CD14-positive monocyte (primary cell): Measurements from ENCODE around the gene CNIH3. TPM values are rescaled to one million over a fixed set of nuclear protein-coding genes. Genes with fewer than 3 reads are reported as not detected.

Experiments
- DNase-seq, 3 donors: peaks; one replicate each; pipeline ENCODE4 v3.0.0-alpha.2; 2011 to 2022
- H2AFZ ChIP-seq: 2 replicates; pipeline ENCODE4 v1.6.0; 2012; ENCODE audit warnings: mild to moderate bottlenecking, low read depth, low read length, inconsistent platforms; ENCODE audit not compliant: insufficient read depth, poor library complexity, severe bottlenecking
- H3K27ac ChIP-seq, 2 donors: 1 replicate in 1 of 2; 2 replicates in 1 of 2; pipeline ENCODE4 v1.5.1; 2012 to 2013; ENCODE audit warnings: low read length in 2 of 2, control low read depth in 1 of 2, inconsistent platforms in 1 of 2, low read depth in 1 of 2, mild to moderate bottlenecking in 1 of 2
- H3K27me3 ChIP-seq, 2 donors: one replicate each; pipeline versions ENCODE4 v1.6.0 to v1.6.1; 2011 to 2013; ENCODE audit warnings: low read length in 2 of 2; ENCODE audit not compliant: control insufficient read depth in 2 of 2, insufficient read depth in 2 of 2
- H3K36me3 ChIP-seq, 2 donors: replicated peaks in 1 of 2; 1 replicate in 1 of 2; 2 replicates in 1 of 2; pipeline versions ENCODE4 v1.5.1 to v1.6.1; 2012 to 2013; ENCODE audit warnings: low read length in 2 of 2, control low read depth in 1 of 2, inconsistent platforms in 1 of 2, mild to moderate bottlenecking in 1 of 2; ENCODE audit not compliant: insufficient read depth in 2 of 2, control insufficient read depth in 1 of 2
- H3K4me1 ChIP-seq, 2 donors: 1 replicate in 1 of 2; 2 replicates in 1 of 2; pipeline versions ENCODE4 v1.5.1 to v1.6.1; 2012 to 2013; ENCODE audit warnings: low read length in 2 of 2, control low read depth in 1 of 2, inconsistent platforms in 1 of 2, mild to moderate bottlenecking in 1 of 2, moderate library complexity in 1 of 2; ENCODE audit not compliant: insufficient read depth in 2 of 2, control insufficient read depth in 1 of 2
- H3K4me2 ChIP-seq: replicated peaks from 2 replicates; pipeline ENCODE3; 2012; ENCODE audit warnings: low read length, moderate library complexity, mild to moderate bottlenecking; ENCODE audit not compliant: poor library complexity, severe bottlenecking; ENCODE audit errors: extremely low read depth
- H3K4me3 ChIP-seq, 3 experiments: fragments of 200-600 bp in 1 of 3; sonication (generic) in 1 of 3; replicated peaks in 1 of 3; 1 replicate in 2 of 3; 2 replicates in 1 of 3; pipeline ENCODE4 v1.5.1; 2011 to 2013; ENCODE audit warnings: low read length in 3 of 3, mild to moderate bottlenecking in 3 of 3, control low read depth in 2 of 3, low read depth in 2 of 3, inconsistent platforms in 1 of 3, moderate library complexity in 1 of 3
- H3K79me2 ChIP-seq: 2 replicates; pipeline ENCODE4 v1.6.0; 2012; ENCODE audit warnings: mild to moderate bottlenecking, control low read depth, inconsistent platforms, low read length, moderate library complexity; ENCODE audit not compliant: insufficient read depth
- H3K9ac ChIP-seq: 2 replicates; pipeline ENCODE4 v1.6.0; 2017; ENCODE audit warnings: low read length, mild to moderate bottlenecking; ENCODE audit not compliant: insufficient read depth, poor library complexity, severe bottlenecking
- H3K9me3 ChIP-seq, 2 donors: replicated peaks in 1 of 2; 1 replicate in 1 of 2; 2 replicates in 1 of 2; pipeline versions ENCODE4 v1.5.1 to v1.6.1; 2012 to 2013; ENCODE audit warnings: low read length in 2 of 2, control low read depth in 1 of 2; ENCODE audit not compliant: control insufficient read depth in 1 of 2, insufficient read depth in 1 of 2
- H4K20me1 ChIP-seq: 2 replicates; pipeline ENCODE4 v1.6.0; 2012; ENCODE audit warnings: mild to moderate bottlenecking, low read length, control low read depth, moderate library complexity; ENCODE audit not compliant: insufficient read depth
- H3K27ac Mint-ChIP-seq, 7 donors: one replicate each; pipeline ENCODE4 v1.8.0; 2020; ENCODE audit warnings: mild to moderate bottlenecking in 7 of 7, mixed read lengths in 7 of 7, moderate library complexity in 6 of 7, inconsistent platforms in 2 of 7
- H3K27me3 Mint-ChIP-seq, 3 donors: one replicate each; pipeline ENCODE4 v1.8.0; 2021 to 2022; ENCODE audit warnings: low read depth in 3 of 3, mild to moderate bottlenecking in 3 of 3, mixed read lengths in 3 of 3, moderate library complexity in 3 of 3, inconsistent platforms in 1 of 3
- H3K36me3 Mint-ChIP-seq, 2 donors: one replicate each; pipeline ENCODE4 v1.8.0; 2020; ENCODE audit warnings: mixed read lengths in 2 of 2, inconsistent platforms in 1 of 2, mild to moderate bottlenecking in 1 of 2
- H3K4me1 Mint-ChIP-seq: one replicate; pipeline ENCODE4 v1.8.0; 2020; ENCODE audit warnings: mild to moderate bottlenecking, mixed read lengths
- H3K4me3 Mint-ChIP-seq, 2 donors: one replicate each; pipeline ENCODE4 v1.8.0; 2020; ENCODE audit warnings: mild to moderate bottlenecking in 2 of 2, mixed read lengths in 2 of 2, moderate library complexity in 1 of 2
- H3K9me3 Mint-ChIP-seq, 7 donors: one replicate each; pipeline ENCODE4 v1.8.0; 2020 to 2022; ENCODE audit warnings: mixed read lengths in 7 of 7, mild to moderate bottlenecking in 6 of 7, moderate library complexity in 6 of 7, inconsistent platforms in 2 of 7
- WGBS: methylation state at CpG from one replicate; pipeline ENCODE4 v1.1.5; 2013; ENCODE audit warnings: missing lambda C conversion rate; ENCODE audit not compliant: insufficient coverage; 5-methylcytosine and 5-hydroxymethylcytosine counted together
- intact Hi-C, 2 donors: fragments of 100-400 bp; cut with micrococcal nuclease; formaldehyde crosslinking; loops; one replicate each; pipeline versions ENCODE4 v1.15.0 to v1.15.1; 2023
- polyA plus RNA-seq, 3 donors: library from polyadenylated mRNA; depleted of rRNA in 1 of 3; unstranded in 2 of 3; stranded (reverse) in 1 of 3; fragments of 300-500 nt in 2 of 3; fragments of >200 nt in 1 of 3; fragmentation: Illumina TruSeq in 2 of 3; gene quantifications; 1 replicate in 2 of 3; 2 replicates in 1 of 3; pipeline ENCODE4 v1.2.3, GENCODE V29; 2012 to 2021
- TF ChIP-seq, protein P1 (sequence below): fragments of 200-600 bp; IDR thresholded peaks from one replicate; pipeline ENCODE4 v1.8.0; 2022; ENCODE audit warnings: antibody characterized with exemption, mild to moderate bottlenecking

The CNIH3 gene
- polyA plus RNA-seq, 3 donors: 0.37 TPM; not detected in 2

DNA sequence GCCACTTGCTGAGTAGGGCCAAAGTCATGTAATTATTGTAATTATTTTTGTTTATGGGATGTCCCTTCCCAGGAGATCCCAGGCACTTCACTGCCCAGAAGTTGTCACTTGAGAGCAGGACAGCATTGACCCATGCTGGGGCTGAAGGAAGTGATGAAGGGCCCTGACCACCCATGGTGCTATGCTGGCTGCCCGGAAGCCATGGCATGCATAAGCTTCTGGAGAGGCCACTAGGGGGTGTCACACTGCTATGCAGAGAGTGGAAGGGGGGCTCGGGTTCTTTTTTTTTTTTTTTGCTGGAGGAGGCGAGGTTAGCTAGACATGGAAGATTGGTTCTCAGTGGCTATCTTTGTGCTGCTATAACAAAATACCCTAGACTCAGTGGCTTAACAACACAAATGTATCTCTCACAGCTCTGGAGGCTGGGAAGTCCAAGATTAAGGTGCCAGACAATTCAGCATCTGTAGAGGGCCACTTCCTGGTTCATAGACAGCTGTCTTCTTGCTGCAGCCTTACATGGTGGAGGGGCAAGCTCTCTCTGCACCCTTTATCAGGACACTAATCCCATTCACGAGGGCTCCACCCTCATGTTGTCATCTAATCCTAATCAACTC, 84.9 kb downstream of the CNIH3 start:
- no peaks in the 10 kb centered on the region for H3K36me3 Mint-ChIP-seq
- Histone ChIP-seq H3K9ac (no peak overlapping the region), H3K9me3 (no peaks in the 10 kb centered on the region), H3K79me2 (no peaks in the 10 kb centered on the region), H3K4me3 (no peak overlapping the region), H2AFZ (no peak overlapping the region), H3K27ac (no peak overlapping the region), H4K20me1 (no peaks in the 10 kb centered on the region), H3K36me3 (no peaks in the 10 kb centered on the region), H3K4me1 (no peaks in the 10 kb centered on the region), H3K27me3 (no peaks in the 10 kb centered on the region), H3K4me2 (no peak overlapping the region)
- H3K4me1 Mint-ChIP-seq: no peaks in the 10 kb centered on the region
- TF ChIP-seq, protein P1, sequence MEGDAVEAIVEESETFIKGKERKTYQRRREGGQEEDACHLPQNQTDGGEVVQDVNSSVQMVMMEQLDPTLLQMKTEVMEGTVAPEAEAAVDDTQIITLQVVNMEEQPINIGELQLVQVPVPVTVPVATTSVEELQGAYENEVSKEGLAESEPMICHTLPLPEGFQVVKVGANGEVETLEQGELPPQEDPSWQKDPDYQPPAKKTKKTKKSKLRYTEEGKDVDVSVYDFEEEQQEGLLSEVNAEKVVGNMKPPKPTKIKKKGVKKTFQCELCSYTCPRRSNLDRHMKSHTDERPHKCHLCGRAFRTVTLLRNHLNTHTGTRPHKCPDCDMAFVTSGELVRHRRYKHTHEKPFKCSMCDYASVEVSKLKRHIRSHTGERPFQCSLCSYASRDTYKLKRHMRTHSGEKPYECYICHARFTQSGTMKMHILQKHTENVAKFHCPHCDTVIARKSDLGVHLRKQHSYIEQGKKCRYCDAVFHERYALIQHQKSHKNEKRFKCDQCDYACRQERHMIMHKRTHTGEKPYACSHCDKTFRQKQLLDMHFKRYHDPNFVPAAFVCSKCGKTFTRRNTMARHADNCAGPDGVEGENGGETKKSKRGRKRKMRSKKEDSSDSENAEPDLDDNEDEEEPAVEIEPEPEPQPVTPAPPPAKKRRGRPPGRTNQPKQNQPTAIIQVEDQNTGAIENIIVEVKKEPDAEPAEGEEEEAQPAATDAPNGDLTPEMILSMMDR: no peak
- intact Hi-C loops: no loop called here
- peaks cover 0 to 4% (median 2%) of the 10 kb centered on the region in 3 donors for H3K27me3 Mint-ChIP-seq
- H3K9me3 Mint-ChIP-seq: peaks cover 0 to 3% (median 0%) of the 10 kb centered on the region in 7 donors
- no peak overlapping the region for H3K4me3 Mint-ChIP-seq
- H3K27ac Mint-ChIP-seq: no peak overlapping the region
- no peak for DNase-seq
- WGBS: no CpG with 5 or more reads among the region's 4 CpGs

DNA sequence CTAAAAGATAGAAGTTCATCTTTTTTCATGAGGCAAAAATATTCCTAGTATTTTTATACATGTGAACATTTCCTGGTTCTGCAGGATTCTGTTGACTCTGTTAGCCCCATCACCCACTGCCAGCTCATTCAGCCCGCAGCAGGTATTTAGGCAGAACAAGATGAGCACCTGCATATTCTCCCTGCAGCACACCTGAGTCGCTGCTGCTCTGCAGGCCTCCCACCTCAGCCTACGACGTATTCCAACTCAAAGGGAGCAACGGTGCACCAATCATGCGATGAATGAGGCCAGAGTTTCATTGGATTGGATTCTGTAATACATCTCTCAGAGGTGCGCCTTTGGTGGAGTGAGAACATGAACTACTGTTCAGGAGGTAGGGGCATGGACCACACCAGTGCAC, 87.6 kb downstream of the CNIH3 start:
- H3K27me3 Mint-ChIP-seq: peaks cover 4 to 6% (median 5%) of the 10 kb centered on the region in 3 donors
- no peak overlapping the region for H3K4me3 Mint-ChIP-seq

More for the DNA sequence above, 87.6 kb downstream of the CNIH3 start:
- no peaks in the 10 kb centered on the region for H3K79me2 ChIP-seq
- peaks cover 0 to 3% (median 0%) of the 10 kb centered on the region in 7 donors for H3K9me3 Mint-ChIP-seq
- H3K4me1 Mint-ChIP-seq: no peaks in the 10 kb centered on the region
- no peaks in the 10 kb centered on the region for H3K4me1 ChIP-seq
- intact Hi-C loops: no loop called here
- H2AFZ ChIP-seq: no peak overlapping the region
- no peaks in the 10 kb centered on the region for H3K36me3 ChIP-seq
- TF ChIP-seq, protein P1: no peak
- H3K27me3 ChIP-seq: no peaks in the 10 kb centered on the region
- no peak overlapping the region for H3K4me2 ChIP-seq
- no peaks in the 10 kb centered on the region for H3K36me3 Mint-ChIP-seq
- no peak overlapping the region for H3K27ac ChIP-seq
- H3K4me3 ChIP-seq: no peak overlapping the region
- no peaks in the 10 kb centered on the region for H3K9me3 ChIP-seq
- no peak for DNase-seq
- no peak overlapping the region for H3K27ac Mint-ChIP-seq
- H3K9ac ChIP-seq: no peak overlapping the region
- no peaks in the 10 kb centered on the region for H4K20me1 ChIP-seq
- 97% methylated on average over 7 of the region's 7 CpGs for WGBS
